Smooth muscle cell of trachea (primary cell): ENCODE results near the gene SGSH. TPM values are rescaled to one million over a fixed set of nuclear protein-coding genes. Genes with fewer than 3 reads are reported as not detected.

Experiments used
- total RNA-seq: library from RNA; depleted of rRNA; stranded (reverse); fragments of >200 nt; gene quantifications from 2 replicates; pipeline ENCODE4 v1.2.1, GENCODE V29; 2014

Gene SGSH
- total RNA-seq, result 20.7 and 31.6 TPM in 2 replicates

DNA sequence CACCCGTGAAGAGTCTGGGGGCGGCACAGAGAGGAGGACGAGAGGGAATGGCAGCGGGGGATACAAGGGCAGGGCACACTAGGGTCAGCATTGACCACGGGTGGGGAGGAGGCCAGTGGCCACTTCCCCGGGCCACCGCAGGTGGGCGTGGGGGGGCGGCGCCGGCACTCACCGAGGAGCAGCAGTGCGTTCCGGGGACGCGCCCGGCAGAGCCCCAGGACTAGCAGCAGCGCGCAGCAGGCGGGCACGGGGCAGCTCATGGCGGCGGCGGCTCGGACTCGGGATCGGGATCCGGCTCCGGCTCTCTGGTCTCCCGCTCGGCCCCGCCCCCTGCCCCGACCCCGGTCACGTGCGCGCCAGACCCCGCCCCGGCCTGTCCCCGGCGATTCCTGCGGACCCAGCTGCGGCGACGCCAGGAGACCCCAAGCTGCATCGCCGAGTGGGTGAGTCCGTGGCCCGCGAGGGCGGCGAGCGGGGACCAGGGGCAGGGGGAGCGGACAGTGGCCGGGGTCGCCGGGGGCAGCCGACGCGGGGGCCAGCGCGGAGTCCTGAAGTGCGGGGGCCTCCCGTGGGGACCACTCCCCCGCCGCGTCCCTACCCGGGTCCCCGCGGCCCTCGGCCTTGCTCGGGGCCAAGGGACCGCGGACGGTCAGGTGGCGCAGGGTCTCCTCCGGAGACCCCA, at the start of gene SGSH, which contains the start of gene SLC26A11:
TSS of gene SGSH (minus strand) at position 280 of the 682 bp plus-strand sequence. CDS start at position 260, 20 bp downstream.
TSS of gene SLC26A11 (plus strand) at position 374 of the 682 bp plus-strand sequence. CDS start 1,134 bp downstream, outside the sequence.

DNA sequence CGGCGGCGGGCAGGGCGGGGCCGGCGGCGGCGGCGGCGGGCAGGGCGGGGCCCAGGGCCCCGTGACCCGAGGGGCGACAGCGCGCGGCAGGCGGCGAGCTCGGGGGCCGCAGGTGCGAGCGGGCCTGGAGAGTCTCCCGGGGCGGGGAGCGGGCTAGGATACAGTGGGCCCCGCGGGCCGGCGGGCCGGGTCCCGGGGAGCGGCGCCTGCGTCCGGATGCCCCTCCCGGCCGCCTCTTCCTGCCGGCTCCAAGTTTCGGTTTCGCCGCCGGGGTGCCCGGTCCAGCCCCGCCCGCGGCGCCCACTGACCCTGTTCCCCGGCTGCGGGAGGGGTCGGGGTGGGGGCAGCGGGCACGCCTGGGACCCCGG, 40.6 kb upstream of the SGSH start, which contains the start of gene RNF213:
TSS of gene RNF213 (plus strand) at position 62 of the 368 bp plus-strand sequence. CDS start 2,830 bp downstream, outside the sequence.

DNA sequence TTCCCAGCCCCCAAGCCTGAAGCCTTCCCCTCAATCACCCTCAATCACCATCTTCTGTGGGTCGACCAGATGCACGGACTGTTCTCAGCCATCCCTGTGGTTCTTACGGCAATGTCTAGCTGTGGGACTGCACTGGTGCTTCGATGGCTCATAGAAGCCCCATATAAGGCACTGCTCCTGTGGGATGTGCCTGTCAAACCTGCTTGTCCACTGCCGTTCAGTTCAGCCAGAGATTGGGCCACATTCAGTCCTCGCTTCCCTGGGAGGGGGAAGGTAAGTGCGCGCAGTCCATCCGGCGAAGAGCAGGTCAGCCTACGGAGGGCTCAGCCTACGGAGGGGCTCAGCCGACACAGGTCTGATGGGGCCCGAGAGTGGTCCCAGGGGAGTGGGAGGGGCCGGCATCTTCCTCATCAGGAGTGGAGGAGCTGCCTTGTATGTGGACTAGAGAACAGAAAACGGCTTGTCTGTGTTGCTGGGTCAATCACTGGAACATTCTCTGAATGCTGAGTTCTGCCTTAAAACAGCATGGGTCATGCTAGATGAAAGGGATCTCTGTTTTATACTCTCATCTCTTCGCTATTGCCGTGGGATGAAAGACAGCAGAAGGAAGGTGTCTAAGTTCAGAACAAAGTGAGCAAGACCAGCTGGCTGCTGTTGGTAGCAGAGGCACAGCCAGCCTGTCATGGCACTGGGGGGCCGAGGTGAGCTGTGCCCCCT, 50.2 kb downstream of the SGSH start, which contains the start of gene CARD14:
TSS of gene CARD14 (plus strand) at position 247 of the 717 bp plus-strand sequence. CDS start 11,409 bp downstream, outside the sequence.

Other genes with a start within 250 kb of the SGSH start
- 43.6 and 94.3 TPM in 2 replicates for gene TBC1D16, start 184.5 kb downstream of the SGSH start, total RNA-seq
- 2.0 and 4.5 TPM in 2 replicates for gene CCDC40, start 183.7 kb downstream of the SGSH start, total RNA-seq
- 19.9 and 99.1 TPM in 2 replicates for gene GAA, start 118.8 kb downstream of the SGSH start, total RNA-seq
- 147 and 179 TPM in 2 replicates for gene EIF4A3, start 73.2 kb downstream of the SGSH start, total RNA-seq
- under 0.01 TPM in 2 replicates for gene CARD14, start 50.3 kb downstream of the SGSH start, total RNA-seq
- gene SLC26A11, start 94 bp upstream of the SGSH start, total RNA-seq, result 13.5 and 18.2 TPM in 2 replicates
- gene RNF213, start 40.5 kb upstream of the SGSH start, total RNA-seq, result 148 and 238 TPM in 2 replicates
- gene ENDOV, start 194.8 kb upstream of the SGSH start, total RNA-seq, result 34.2 and 41.7 TPM in 2 replicates